Caco-2 (cell line): Measurements from ENCODE around the gene MRI1. TPM values are rescaled to one million over a fixed set of nuclear protein-coding genes. Genes with fewer than 3 reads are reported as not detected.
A peak's percentile ranks its signal among the peaks of the same experiment; 100 is the strongest.

Experiments
- BruUV-seq: library from RNA; stranded (reverse); fragments of 400-500 nt; replicated peaks from 2 replicates; lab custom pipeline; 2021; lab: Mats Ljungman, UMichigan
- CTCF ChIA-PET: fragments of 300-600 bp; sonication (Branson Sonifier 250); formaldehyde crosslinking; loops from one replicate; lab custom pipeline; 2022; ENCODE audit warnings: antibody characterized with exemption; lab: Charles Lee
- POLR2A ChIA-PET: fragments of 300-600 bp; sonication (Branson Sonifier 250); formaldehyde crosslinking; loops from one replicate; lab custom pipeline; 2022; ENCODE audit warnings: antibody characterized with exemption; lab: Charles Lee
- DNase-seq, 2 experiments: peaks; one replicate each; pipeline versions ENCODE4 v3.0.0 to v3.0.0-alpha.2; 2020 to 2022
- H3K27me3 ChIP-seq: replicated peaks from 2 replicates; pipeline ENCODE4 v1.6.0; 2011; ENCODE audit warnings: low read length; ENCODE audit not compliant: control insufficient read depth, insufficient read depth
- H3K36me3 ChIP-seq: 2 replicates; pipeline ENCODE4 v1.5.1; 2011; ENCODE audit warnings: low read length; ENCODE audit not compliant: control insufficient read depth, insufficient read depth
- H3K4me1 ChIP-seq: fragments of 250-450 bp; sonication (Bioruptor Pico); 2 replicates; pipeline ENCODE4 v1.5.1; 2020; ENCODE audit warnings: mild to moderate bottlenecking
- H3K4me3 ChIP-seq: 2 replicates; pipeline ENCODE4 v1.5.1; 2011; ENCODE audit warnings: low read depth, mild to moderate bottlenecking, control low read depth, low read length
- H3K9me3 ChIP-seq: fragments of 250-450 bp; sonication (Bioruptor Pico); 2 replicates; pipeline ENCODE4 v1.5.1; 2020; ENCODE audit warnings: mild to moderate bottlenecking, moderate library complexity
- H3K27ac Mint-ChIP-seq: one replicate; pipeline ENCODE4 v1.8.0; 2022; ENCODE audit warnings: mixed read lengths; ENCODE audit not compliant: unreplicated experiment
- H3K27me3 Mint-ChIP-seq: one replicate; pipeline ENCODE4 v1.8.0; 2022; ENCODE audit warnings: mixed read lengths; ENCODE audit not compliant: insufficient read depth, unreplicated experiment
- H3K36me3 Mint-ChIP-seq: one replicate; pipeline ENCODE4 v1.8.0; 2022; ENCODE audit warnings: mild to moderate bottlenecking, mixed read lengths; ENCODE audit not compliant: insufficient read depth, unreplicated experiment
- H3K4me1 Mint-ChIP-seq: one replicate; pipeline ENCODE4 v1.8.0; 2022; ENCODE audit warnings: low read depth, mixed read lengths; ENCODE audit not compliant: unreplicated experiment
- H3K4me3 Mint-ChIP-seq: one replicate; pipeline ENCODE4 v1.8.0; 2022; ENCODE audit warnings: mild to moderate bottlenecking, moderate library complexity, mixed read lengths; ENCODE audit not compliant: unreplicated experiment
- H3K9me3 Mint-ChIP-seq: one replicate; pipeline ENCODE4 v1.8.0; 2022; ENCODE audit warnings: mixed read lengths; ENCODE audit not compliant: unreplicated experiment
- intact Hi-C: fragments of 100-400 bp; cut with micrococcal nuclease; formaldehyde crosslinking; loops from one replicate; pipeline ENCODE4 v1.10.0; 2022; ENCODE audit not compliant: unreplicated experiment
- total RNA-seq: library from RNA; stranded (reverse); gene quantifications from 2 replicates; pipeline ENCODE4 v1.2.3, GENCODE V29; 2022
- TF ChIP-seq, protein P1 (sequence below), 2 experiments: fragments of 200-600 bp in 1 of 2; IDR thresholded peaks; 1 replicate in 1 of 2; 2 replicates in 1 of 2; pipeline versions ENCODE4 v1.5.1 to v1.8.0; 2011 to 2022; ENCODE audit warnings: antibody characterized with exemption in 1 of 2, control low read depth in 1 of 2, inconsistent platforms in 1 of 2, low read depth in 1 of 2, low read length in 1 of 2, mild to moderate bottlenecking in 1 of 2, moderate library complexity in 1 of 2; ENCODE audit not compliant: insufficient read depth in 1 of 2, severe bottlenecking in 1 of 2, unreplicated experiment in 1 of 2

The MRI1 gene
- total RNA-seq, 1 experiment from 2014 or later, result 25.7 TPM

DNA sequence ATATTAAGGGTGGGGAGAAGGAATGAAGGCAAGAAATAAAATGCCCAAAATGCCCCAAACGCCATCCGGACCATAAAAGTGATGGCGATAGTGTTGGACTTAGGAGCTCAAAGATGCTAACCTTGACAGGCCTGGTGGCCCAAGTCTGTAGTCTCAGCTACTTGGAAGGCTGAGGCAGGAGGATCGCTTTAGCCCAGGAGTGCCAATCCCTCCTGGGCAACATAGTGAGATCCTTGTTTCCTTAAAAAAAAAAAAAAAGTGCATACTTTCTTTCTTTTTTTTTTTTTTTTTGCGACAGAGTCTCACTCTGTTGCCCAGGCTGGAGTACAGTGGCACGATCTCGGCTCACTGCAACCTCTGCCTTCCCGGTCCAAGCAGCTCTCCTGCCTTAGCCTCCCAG is 32.0 kb upstream of the MRI1 start:
- TF ChIP-seq, protein P1, sequence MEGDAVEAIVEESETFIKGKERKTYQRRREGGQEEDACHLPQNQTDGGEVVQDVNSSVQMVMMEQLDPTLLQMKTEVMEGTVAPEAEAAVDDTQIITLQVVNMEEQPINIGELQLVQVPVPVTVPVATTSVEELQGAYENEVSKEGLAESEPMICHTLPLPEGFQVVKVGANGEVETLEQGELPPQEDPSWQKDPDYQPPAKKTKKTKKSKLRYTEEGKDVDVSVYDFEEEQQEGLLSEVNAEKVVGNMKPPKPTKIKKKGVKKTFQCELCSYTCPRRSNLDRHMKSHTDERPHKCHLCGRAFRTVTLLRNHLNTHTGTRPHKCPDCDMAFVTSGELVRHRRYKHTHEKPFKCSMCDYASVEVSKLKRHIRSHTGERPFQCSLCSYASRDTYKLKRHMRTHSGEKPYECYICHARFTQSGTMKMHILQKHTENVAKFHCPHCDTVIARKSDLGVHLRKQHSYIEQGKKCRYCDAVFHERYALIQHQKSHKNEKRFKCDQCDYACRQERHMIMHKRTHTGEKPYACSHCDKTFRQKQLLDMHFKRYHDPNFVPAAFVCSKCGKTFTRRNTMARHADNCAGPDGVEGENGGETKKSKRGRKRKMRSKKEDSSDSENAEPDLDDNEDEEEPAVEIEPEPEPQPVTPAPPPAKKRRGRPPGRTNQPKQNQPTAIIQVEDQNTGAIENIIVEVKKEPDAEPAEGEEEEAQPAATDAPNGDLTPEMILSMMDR (IDR thresholded peaks at IDR 0.05; ENCODE audit: insufficient read depth in 1 of 2, low read depth in 1 of 2, low read length in 1 of 2, severe bottlenecking in 1 of 2, unreplicated experiment in 1 of 2), result no peak
- Histone ChIP-seq H3K4me1 (peaks cover 5% of the 10 kb centered on the region; the same call in 1 of the 2 replicates), H3K4me3 (peak overlapping the region; percentile 36; the same call in 1 of the 2 replicates), H3K9me3 (no peaks in the 10 kb centered on the region), H3K27me3 (no peaks in the 10 kb centered on the region), H3K36me3 (no peaks in the 10 kb centered on the region)
- no peaks in the 10 kb centered on the region for H3K4me1 Mint-ChIP-seq
- H3K36me3 Mint-ChIP-seq, result no peaks in the 10 kb centered on the region
- H3K4me3 Mint-ChIP-seq, result peak overlapping the region; percentile 78
- CTCF ChIA-PET, result interaction anchor here (0.6 to 1.5 kb wide), 4 partner anchors 11 to 486 kb away, joined by 4 to 8 read pairs (median 4); no protein-coding TSS in a partner anchor
- no peak for DNase-seq
- H3K9me3 Mint-ChIP-seq, result no peaks in the 10 kb centered on the region
- H3K27me3 Mint-ChIP-seq, result no peaks in the 10 kb centered on the region
- intact Hi-C loops, result no loop called here
- H3K27ac Mint-ChIP-seq, result peak overlapping the region; percentile 68
- BruUV-seq, result no TSS peak
- POLR2A ChIA-PET, result interaction anchor here (1.2 to 1.3 kb wide), 2 partner anchors 15 to 32 kb away, joined by 3 to 14 read pairs; partner anchors contain the start of gene MRI1

DNA sequence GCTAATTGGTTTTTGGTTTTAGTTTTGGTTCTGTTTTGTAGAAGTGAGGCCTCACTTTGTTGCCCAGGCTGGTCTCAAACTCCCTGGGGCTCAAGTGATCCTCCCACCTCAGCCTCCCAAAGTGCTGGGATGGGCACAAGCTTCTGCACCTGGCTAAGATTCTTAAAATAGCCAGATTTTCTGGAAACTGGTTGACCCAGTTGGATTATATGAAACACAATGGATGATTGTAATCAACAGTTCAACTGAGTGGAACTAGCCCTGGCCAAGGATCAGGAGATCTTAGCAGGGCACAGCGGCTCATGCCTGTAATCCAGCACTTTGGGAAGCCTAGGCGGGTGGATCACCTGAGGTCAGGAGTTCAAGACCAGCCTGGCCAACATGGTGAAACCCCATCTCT is 29.6 kb upstream of the MRI1 start:
- intact Hi-C loops, result no loop called here
- H3K9me3 ChIP-seq, result no peaks in the 10 kb centered on the region
- no peak for DNase-seq
- H3K4me3 Mint-ChIP-seq, result no peak overlapping the region
- ChIA-PET POLR2A (no interaction called here), CTCF (no interaction called here)
- H3K4me3 ChIP-seq, result no peak overlapping the region
- no peaks in the 10 kb centered on the region for H3K27me3 ChIP-seq
- H3K27me3 Mint-ChIP-seq, result no peaks in the 10 kb centered on the region
- no peaks in the 10 kb centered on the region for H3K36me3 Mint-ChIP-seq
- peaks cover 5% of the 10 kb centered on the region; the same call in 1 of the 2 replicates for H3K4me1 ChIP-seq
- TF ChIP-seq, protein P1 (IDR thresholded peaks at IDR 0.05; ENCODE audit: insufficient read depth in 1 of 2, low read depth in 1 of 2, low read length in 1 of 2, severe bottlenecking in 1 of 2, unreplicated experiment in 1 of 2), result no peak
- no peaks in the 10 kb centered on the region for H3K9me3 Mint-ChIP-seq
- no TSS peak for BruUV-seq
- H3K36me3 ChIP-seq, result no peaks in the 10 kb centered on the region
- H3K4me1 Mint-ChIP-seq, result no peaks in the 10 kb centered on the region
- no peak overlapping the region for H3K27ac Mint-ChIP-seq

DNA sequence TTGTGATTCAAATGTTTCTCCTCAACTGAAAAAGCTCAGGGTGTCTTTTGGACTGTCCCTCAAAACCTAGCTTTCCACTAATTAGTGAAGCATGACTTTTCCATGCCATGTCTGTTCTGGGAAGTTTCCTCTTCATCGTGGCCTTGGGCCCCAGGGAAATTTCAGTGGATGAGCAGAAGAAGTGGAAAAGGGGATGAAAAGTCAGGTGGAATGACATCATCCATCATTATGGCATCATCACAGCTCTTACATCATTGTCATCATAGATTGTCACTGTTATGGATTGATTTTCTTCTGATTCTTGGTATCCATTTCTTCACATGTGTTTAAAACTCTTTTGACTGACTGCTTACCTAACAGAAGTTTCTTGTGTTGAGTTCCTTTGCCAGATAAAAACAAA is 26.2 kb upstream of the MRI1 start:
- Histone ChIP-seq H3K36me3 (no peaks in the 10 kb centered on the region), H3K27me3 (no peaks in the 10 kb centered on the region), H3K9me3 (no peaks in the 10 kb centered on the region), H3K4me3 (no peak overlapping the region), H3K4me1 (no peaks in the 10 kb centered on the region)
- H3K27me3 Mint-ChIP-seq, result no peaks in the 10 kb centered on the region
- no TSS peak for BruUV-seq
- ChIA-PET POLR2A (no interaction called here), CTCF (no interaction called here)
- no peak overlapping the region for H3K27ac Mint-ChIP-seq
- TF ChIP-seq, protein P1 (IDR thresholded peaks at IDR 0.05; ENCODE audit: insufficient read depth in 1 of 2, low read depth in 1 of 2, low read length in 1 of 2, severe bottlenecking in 1 of 2, unreplicated experiment in 1 of 2), result no peak
- no peak overlapping the region for H3K4me3 Mint-ChIP-seq
- no peaks in the 10 kb centered on the region for H3K4me1 Mint-ChIP-seq
- peaks cover 11% of the 10 kb centered on the region for H3K36me3 Mint-ChIP-seq
- intact Hi-C loops, result no loop called here
- H3K9me3 Mint-ChIP-seq, result no peaks in the 10 kb centered on the region
- no peak for DNase-seq
